Measurements from ENCODE around the gene OLIG2. TPM values are rescaled to one million over a fixed set of nuclear protein-coding genes. Genes with fewer than 3 reads are reported as not detected.
A peak's percentile ranks its signal among the peaks of the same experiment; 100 is the strongest.

The OLIG2 gene
- total RNA-seq, 3 donors from 2014 or later (not counting 1 experiment from before 2014, with no cell fraction given) = not detected

DNA sequence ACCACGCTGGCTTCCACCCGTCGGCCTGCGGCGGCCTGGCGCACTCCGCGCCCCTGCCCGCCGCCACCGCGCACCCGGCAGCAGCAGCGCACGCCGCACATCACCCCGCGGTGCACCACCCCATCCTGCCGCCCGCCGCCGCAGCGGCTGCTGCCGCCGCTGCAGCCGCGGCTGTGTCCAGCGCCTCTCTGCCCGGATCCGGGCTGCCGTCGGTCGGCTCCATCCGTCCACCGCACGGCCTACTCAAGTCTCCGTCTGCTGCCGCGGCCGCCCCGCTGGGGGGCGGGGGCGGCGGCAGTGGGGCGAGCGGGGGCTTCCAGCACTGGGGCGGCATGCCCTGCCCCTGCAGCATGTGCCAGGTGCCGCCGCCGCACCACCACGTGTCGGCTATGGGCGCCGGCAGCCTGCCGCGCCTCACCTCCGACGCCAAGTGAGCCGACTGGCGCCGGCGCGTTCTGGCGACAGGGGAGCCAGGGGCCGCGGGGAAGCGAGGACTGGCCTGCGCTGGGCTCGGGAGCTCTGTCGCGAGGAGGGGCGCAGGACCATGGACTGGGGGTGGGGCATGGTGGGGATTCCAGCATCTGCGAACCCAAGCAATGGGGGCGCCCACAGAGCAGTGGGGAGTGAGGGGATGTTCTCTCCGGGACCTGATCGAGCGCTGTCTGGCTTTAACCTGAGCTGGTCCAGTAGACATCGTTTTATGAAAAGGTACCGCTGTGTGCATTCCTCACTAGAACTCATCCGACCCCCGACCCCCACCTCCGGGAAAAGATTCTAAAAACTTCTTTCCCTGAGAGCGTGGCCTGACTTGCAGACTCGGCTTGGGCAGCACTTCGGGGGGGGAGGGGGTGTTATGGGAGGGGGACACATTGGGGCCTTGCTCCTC lies 1.9 kb downstream of the OLIG2 start:
- Histone ChIP-seq H3K27ac (ENCODE audit: low read length) (no peak overlapping the region), H3K36me3 (ENCODE audit: control insufficient read depth, insufficient read depth, low read length) (no peaks in the 10 kb centered on the region), H3K27me3 (ENCODE audit: control insufficient read depth, insufficient read depth, low read length) (peaks cover 91% of the 10 kb centered on the region), H3K4me1 (ENCODE audit: control insufficient read depth, insufficient read depth, low read length) (peaks cover 68% of the 10 kb centered on the region), H3K4me3 (ENCODE audit: low read length) (no peak overlapping the region), H3K9me3 (ENCODE audit: control insufficient read depth, insufficient read depth, low read length) (peaks cover 3% of the 10 kb centered on the region)
- Mint-ChIP-seq H3K27ac (peak overlapping the region; percentile 40 to 86), H3K36me3 (peaks cover 6% of the 10 kb centered on the region), H3K4me3 (peak overlapping the region; percentile 89), H3K9me3 (no peaks in the 10 kb centered on the region), H3K27me3 (ENCODE audit: low read depth in 2 of 2) (peaks cover 56 to 72% of the 10 kb centered on the region in 2 donors), H3K4me1 (peaks cover 45 to 50% of the 10 kb centered on the region in 2 donors)
- DNase-seq = peak in 1 of 2 donors; percentile 18
- WGBS (ENCODE audit: insufficient coverage) = 5% methylated on average over 80 of the region's 85 CpGs
- TF ChIP-seq, protein P1, sequence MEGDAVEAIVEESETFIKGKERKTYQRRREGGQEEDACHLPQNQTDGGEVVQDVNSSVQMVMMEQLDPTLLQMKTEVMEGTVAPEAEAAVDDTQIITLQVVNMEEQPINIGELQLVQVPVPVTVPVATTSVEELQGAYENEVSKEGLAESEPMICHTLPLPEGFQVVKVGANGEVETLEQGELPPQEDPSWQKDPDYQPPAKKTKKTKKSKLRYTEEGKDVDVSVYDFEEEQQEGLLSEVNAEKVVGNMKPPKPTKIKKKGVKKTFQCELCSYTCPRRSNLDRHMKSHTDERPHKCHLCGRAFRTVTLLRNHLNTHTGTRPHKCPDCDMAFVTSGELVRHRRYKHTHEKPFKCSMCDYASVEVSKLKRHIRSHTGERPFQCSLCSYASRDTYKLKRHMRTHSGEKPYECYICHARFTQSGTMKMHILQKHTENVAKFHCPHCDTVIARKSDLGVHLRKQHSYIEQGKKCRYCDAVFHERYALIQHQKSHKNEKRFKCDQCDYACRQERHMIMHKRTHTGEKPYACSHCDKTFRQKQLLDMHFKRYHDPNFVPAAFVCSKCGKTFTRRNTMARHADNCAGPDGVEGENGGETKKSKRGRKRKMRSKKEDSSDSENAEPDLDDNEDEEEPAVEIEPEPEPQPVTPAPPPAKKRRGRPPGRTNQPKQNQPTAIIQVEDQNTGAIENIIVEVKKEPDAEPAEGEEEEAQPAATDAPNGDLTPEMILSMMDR (IDR thresholded peaks at IDR 0.05) = no peak
- intact Hi-C loops (cut with micrococcal nuclease) = loop anchor here (10.0 kb wide), 1 partner anchor 97 kb away; no protein-coding TSS in a partner anchor
- peak in 2 of 3 donors; percentile 25 to 51 for ATAC-seq

DNA sequence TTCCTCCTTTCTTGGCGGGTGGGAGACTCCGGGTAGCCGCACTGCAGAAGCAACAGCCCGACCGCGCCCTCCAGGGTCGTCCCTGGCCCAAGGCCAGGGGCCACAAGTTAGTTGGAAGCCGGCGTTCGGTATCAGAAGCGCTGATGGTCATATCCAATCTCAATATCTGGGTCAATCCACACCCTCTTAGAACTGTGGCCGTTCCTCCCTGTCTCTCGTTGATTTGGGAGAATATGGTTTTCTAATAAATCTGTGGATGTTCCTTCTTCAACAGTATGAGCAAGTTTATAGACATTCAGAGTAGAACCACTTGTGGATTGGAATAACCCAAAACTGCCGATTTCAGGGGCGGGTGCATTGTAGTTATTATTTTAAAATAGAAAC lies 2.5 kb downstream of the OLIG2 start:
- 5% methylated on average over 13 of the region's 15 CpGs for WGBS (ENCODE audit: insufficient coverage)
- ATAC-seq (no peak), DNase-seq (no peak)
- Mint-ChIP-seq H3K27me3 (ENCODE audit: low read depth in 2 of 2) (peaks cover 53 to 69% of the 10 kb centered on the region in 2 donors), H3K27ac (peak overlapping the region; percentile 40 to 86), H3K4me1 (peaks cover 42 to 47% of the 10 kb centered on the region in 2 donors), H3K4me3 (peak overlapping the region; percentile 89), H3K36me3 (peaks cover 6% of the 10 kb centered on the region), H3K9me3 (no peaks in the 10 kb centered on the region)
- peaks cover 87% of the 10 kb centered on the region for H3K27me3 ChIP-seq (ENCODE audit: control insufficient read depth, insufficient read depth, low read length)
- H3K9me3 ChIP-seq (ENCODE audit: control insufficient read depth, insufficient read depth, low read length) = peaks cover 3% of the 10 kb centered on the region
- H3K4me1 ChIP-seq (ENCODE audit: control insufficient read depth, insufficient read depth, low read length) = peaks cover 62% of the 10 kb centered on the region
- H3K27ac ChIP-seq (ENCODE audit: low read length) = no peak overlapping the region
- no peak overlapping the region for H3K4me3 ChIP-seq (ENCODE audit: low read length)
- TF ChIP-seq, protein P1 (IDR thresholded peaks at IDR 0.05) = no peak
- intact Hi-C loops (cut with micrococcal nuclease) = loop anchor here (10.0 kb wide), 1 partner anchor 97 kb away; no protein-coding TSS in a partner anchor
- H3K36me3 ChIP-seq (ENCODE audit: control insufficient read depth, insufficient read depth, low read length) = no peaks in the 10 kb centered on the region

DNA sequence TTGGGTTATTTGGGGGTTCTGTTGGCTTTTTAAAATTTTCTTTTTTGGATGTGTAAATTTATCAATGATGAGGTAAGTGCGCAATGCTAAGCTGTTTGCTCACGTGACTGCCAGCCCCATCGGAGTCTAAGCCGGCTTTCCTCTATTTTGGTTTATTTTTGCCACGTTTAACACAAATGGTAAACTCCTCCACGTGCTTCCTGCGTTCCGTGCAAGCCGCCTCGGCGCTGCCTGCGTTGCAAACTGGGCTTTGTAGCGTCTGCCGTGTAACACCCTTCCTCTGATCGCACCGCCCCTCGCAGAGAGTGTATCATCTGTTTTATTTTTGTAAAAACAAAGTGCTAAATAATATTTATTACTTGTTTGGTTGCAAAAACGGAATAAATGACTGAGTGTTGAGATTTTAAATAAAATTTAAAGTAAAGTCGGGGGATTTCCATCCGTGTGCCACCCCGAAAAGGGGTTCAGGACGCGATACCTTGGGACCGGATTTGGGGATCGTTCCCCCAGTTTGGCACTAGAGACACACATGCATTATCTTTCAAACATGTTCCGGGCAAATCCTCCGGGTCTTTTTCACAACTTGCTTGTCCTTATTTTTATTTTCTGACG lies 3.1 kb downstream of the OLIG2 start:
- H3K9me3 Mint-ChIP-seq = no peaks in the 10 kb centered on the region
- H3K27ac Mint-ChIP-seq = peak overlapping the region; percentile 40 to 86
- peaks cover 60% of the 10 kb centered on the region for H3K4me1 ChIP-seq (ENCODE audit: control insufficient read depth, insufficient read depth, low read length)
- H3K27me3 ChIP-seq (ENCODE audit: control insufficient read depth, insufficient read depth, low read length) = peaks cover 83% of the 10 kb centered on the region
- H3K36me3 Mint-ChIP-seq = peaks cover 5% of the 10 kb centered on the region
- peak in 1 of 2 donors; percentile 61 for DNase-seq
- H3K4me1 Mint-ChIP-seq = peaks cover 40 to 41% of the 10 kb centered on the region in 2 donors
- H3K27ac ChIP-seq (ENCODE audit: low read length) = no peak overlapping the region
- 4% methylated on average over 26 of the region's 28 CpGs for WGBS (ENCODE audit: insufficient coverage)
- peaks cover 3% of the 10 kb centered on the region for H3K9me3 ChIP-seq (ENCODE audit: control insufficient read depth, insufficient read depth, low read length)
- TF ChIP-seq, protein P1 (IDR thresholded peaks at IDR 0.05) = no peak
- H3K4me3 ChIP-seq (ENCODE audit: low read length) = no peak overlapping the region
- peak overlapping the region; percentile 89 for H3K4me3 Mint-ChIP-seq
- ATAC-seq = peak; percentile 41 to 58 (median 54)
- intact Hi-C loops (cut with micrococcal nuclease) = loop anchor here (10.0 kb wide), 1 partner anchor 96 kb away; no protein-coding TSS in a partner anchor
- H3K36me3 ChIP-seq (ENCODE audit: control insufficient read depth, insufficient read depth, low read length) = no peaks in the 10 kb centered on the region
- peaks cover 47 to 65% of the 10 kb centered on the region in 2 donors for H3K27me3 Mint-ChIP-seq (ENCODE audit: low read depth in 2 of 2)

Measured in natural killer cell (primary cell).